K562 (cell line): ENCODE measurements around the gene ILDR1. TPM values are rescaled to one million over a fixed set of nuclear protein-coding genes. Genes with fewer than 3 reads are reported as not detected.

Source experiments
- ATAC-seq: fragments of 200-7000 bp; cut with Tn5 transposase; 3 replicates; pipeline ENCODE4 v1.9.1; 2020; ENCODE audit warnings: moderate library complexity
- BruUV-seq: library from RNA; stranded (reverse); fragments of 400-500 nt; replicated peaks from 2 replicates; lab custom pipeline; 2021; lab: Mats Ljungman, UMichigan
- CTCF ChIA-PET: fragments of 300-600 bp; formaldehyde crosslinking; extraction: SDS; loops from one replicate; lab custom pipeline; 2021; ENCODE audit warnings: low intra/inter-chr PET ratio; lab: Yijun Ruan, JAX
- POLR2A ChIA-PET: fragments of 300-600, 350-650 bp; sonication (Branson Sonifier 250); formaldehyde crosslinking; extraction: SDS; loops from one replicate; lab custom pipeline; 2021; ENCODE audit warnings: antibody characterized with exemption, inconsistent platforms; lab: Yijun Ruan, JAX
- DNase-seq, 4 experiments: peaks; one replicate each; pipeline versions ENCODE4 v3.0.0 to v3.0.0-alpha.2; 2011 to 2018; ENCODE audit warnings: low spot score in 3 of 4, mixed read lengths in 3 of 4; ENCODE audit errors: extremely low read depth in 1 of 4
- FAIRE-seq: peaks from 2 replicates; lab custom pipeline; 2011; peaks lifted over from hg19 to GRCh38; lab: Jason Lieb, UNC
- H2AFZ ChIP-seq: 2 replicates; pipeline ENCODE4 v1.6.0; 2011; ENCODE audit warnings: low read depth, low read length, control low read depth, inconsistent platforms
- H3K27ac ChIP-seq: fragments of 200-600 bp; 3 replicates; pipeline ENCODE4 v1.8.0; 2011; ENCODE audit warnings: low read depth, mild to moderate bottlenecking, control low read depth, inconsistent platforms, low read length, moderate library complexity, mixed read lengths; ENCODE audit errors: extremely low read depth
- H3K27me3 ChIP-seq, 2 experiments: fragments of 300-600 bp in 1 of 2; 2 replicates in 1 of 2; 3 replicates in 1 of 2; pipeline versions ENCODE4 v1.6.0 to v1.8.0; 2011; ENCODE audit warnings: inconsistent platforms in 2 of 2, low read length in 2 of 2, mild to moderate bottlenecking in 1 of 2, mixed read lengths in 1 of 2, moderate library complexity in 1 of 2; ENCODE audit not compliant: control insufficient read depth in 2 of 2, insufficient read depth in 2 of 2
- H3K36me3 ChIP-seq: fragments of 300-600 bp; 3 replicates; pipeline ENCODE4 v1.8.0; 2011; ENCODE audit warnings: mild to moderate bottlenecking, low read length, inconsistent platforms; ENCODE audit not compliant: control insufficient read depth, insufficient read depth
- H3K4me1 ChIP-seq, 2 experiments: fragments of 200-600 bp in 1 of 2; replicated peaks in 1 of 2; 2 replicates in 1 of 2; 3 replicates in 1 of 2; pipeline versions ENCODE4 v1.5.1 to v1.8.0; 2011; ENCODE audit warnings: inconsistent platforms in 2 of 2, low read length in 2 of 2, mild to moderate bottlenecking in 1 of 2, mixed read lengths in 1 of 2, moderate library complexity in 1 of 2; ENCODE audit not compliant: control insufficient read depth in 2 of 2, insufficient read depth in 2 of 2
- H3K4me2 ChIP-seq: 2 replicates; pipeline ENCODE4 v1.6.1; 2011; ENCODE audit warnings: low read length, control low read depth, inconsistent platforms, mixed read lengths; ENCODE audit not compliant: insufficient read depth
- H3K4me3 ChIP-seq: fragments of 200-600 bp; sonication (generic), shearing (Covaris generic); 2 replicates; pipeline ENCODE4 v1.5.1; 2016; ENCODE audit warnings: control low read depth, inconsistent platforms
- H3K79me2 ChIP-seq: fragments of 200-600 bp; 3 replicates; pipeline ENCODE4 v1.8.0; 2011; ENCODE audit warnings: low read length, inconsistent platforms; ENCODE audit not compliant: control insufficient read depth, insufficient read depth
- H3K9ac ChIP-seq, 2 experiments: 2 replicates each; pipeline versions ENCODE4 v1.6.0 to v1.6.1; 2011; ENCODE audit warnings: low read depth in 2 of 2, low read length in 2 of 2, control low read depth in 1 of 2, inconsistent platforms in 1 of 2, mild to moderate bottlenecking in 1 of 2, mixed read lengths in 1 of 2; ENCODE audit not compliant: insufficient read depth in 1 of 2
- H3K9me1 ChIP-seq: one replicate; pipeline ENCODE4 v1.6.0; 2011; ENCODE audit warnings: inconsistent platforms, mild to moderate bottlenecking, low read length, moderate library complexity; ENCODE audit not compliant: control insufficient read depth, insufficient read depth
- H3K9me3 ChIP-seq: replicated peaks from 2 replicates; pipeline ENCODE4 v1.5.1; 2011; ENCODE audit warnings: low read depth, low read length, inconsistent platforms; ENCODE audit not compliant: control insufficient read depth, insufficient read depth
- H4K20me1 ChIP-seq: replicated peaks from 2 replicates; pipeline ENCODE4 v1.6.1; 2011; ENCODE audit warnings: low read length, inconsistent platforms, mixed read lengths; ENCODE audit not compliant: control insufficient read depth, insufficient read depth
- ARNT ChIP-seq, 2 experiments: fragments of 450-650 bp; IDR thresholded peaks; 2 replicates each; pipeline ENCODE4 v1.6.1; 2016; ENCODE audit warnings: mild to moderate bottlenecking in 1 of 2
- DIDO1 ChIP-seq: fragments of 450-650 bp; IDR thresholded peaks from 2 replicates; pipeline ENCODE4 v1.6.1; 2016; ENCODE audit warnings: low read depth, missing biosample characterization, missing genetic modification characterization
- PHB ChIP-seq: fragments of 250-450 bp; sonication (Bioruptor Pico); IDR thresholded peaks from 2 replicates; pipeline ENCODE4 v1.5.0; 2021
- TFAM ChIP-seq: fragments of 250-450 bp; sonication (Bioruptor Pico); conservative IDR thresholded peaks from 2 replicates; pipeline ENCODE4 v1.5.0; 2021; ENCODE audit warnings: mild to moderate bottlenecking, moderate library complexity
- ZNF592 ChIP-seq: fragments of 450-650 bp; IDR thresholded peaks from 2 replicates; pipeline ENCODE4 v1.6.1; 2017; ENCODE audit warnings: antibody characterized with exemption, mild to moderate bottlenecking
- WGBS: fragments of 100-300 bp; shearing (Covaris generic); methylation state at CpG from one replicate; pipeline ENCODE4 v1.1.6; 2016; ENCODE audit warnings: low coverage, mixed read lengths; ENCODE audit not compliant: insufficient coverage; ENCODE audit errors: missing lambda C conversion rate; 5-methylcytosine and 5-hydroxymethylcytosine counted together
- in situ Hi-C: fragments of 300-500 bp; cut with MboI; formaldehyde crosslinking; loops from 4 replicates; pipeline ENCODE4 v1.15.0; 2018; ENCODE audit warnings: inconsistent platforms, mixed read lengths
- intact Hi-C: fragments of 100-400 bp; cut with micrococcal nuclease; formaldehyde crosslinking; loops from 2 replicates; pipeline ENCODE4 v1.14.2; 2022
- polyA plus RNA-seq, 8 experiments: library from polyadenylated mRNA; depleted of rRNA in 4 of 8; stranded (reverse) in 5 of 8; unstranded in 3 of 8; fragments of >200 nt; fragmentation: Nextera tagmentation in 2 of 8; fragmentation: Illumina TruSeq in 1 of 8; extraction: Ambion mirVana in 2 of 8; extraction: Trizol in 1 of 8; gene quantifications; 2 replicates each; pipeline versions ENCODE4 v1.2.1 to v1.2.3, GENCODE V29; 2011 to 2014; ENCODE audit warnings: inconsistent platforms in 1 of 8, missing spikeins in 1 of 8
- total RNA-seq, 7 experiments: library from RNA; depleted of rRNA in 6 of 7; stranded (reverse); fragments of >200 nt in 6 of 7; fragmentation: Illumina TruSeq in 2 of 7; extraction: Trizol in 2 of 7; gene quantifications; 2 replicates each; pipeline versions ENCODE4 v1.2.1 to v1.2.3, GENCODE V29; 2011 to 2021; ENCODE audit warnings: low replicate concordance in 1 of 7

The ILDR1 gene
- total and polyA plus RNA-seq, 9 of the 15 experiments (the other 6 are each of a cell fraction or from before 2014, with no cell fraction given) = 0.04 TPM; not detected in 8

- no peak for FAIRE-seq
- H3K36me3 ChIP-seq = no peaks in the 10 kb centered on the region
- H3K4me3 ChIP-seq = no peak overlapping the region
- H4K20me1 ChIP-seq = no peaks in the 10 kb centered on the region
- H3K9me3 ChIP-seq = no peaks in the 10 kb centered on the region
- no peaks in the 10 kb centered on the region for H3K9me1 ChIP-seq
- CTCF ChIA-PET = no interaction called here
- H3K27me3 ChIP-seq = no peaks in the 10 kb centered on the region
- H3K27ac ChIP-seq = no peak overlapping the region
- POLR2A ChIA-PET = no interaction called here
- no peak overlapping the region for H3K4me2 ChIP-seq
- ATAC-seq = no peak
- WGBS = 9% methylated on average over 1 of the region's 1 CpG
- DNase-seq = no peak
- H3K9ac ChIP-seq = no peak overlapping the region
- H2AFZ ChIP-seq = no peak overlapping the region
- BruUV-seq = no TSS peak
- H3K79me2 ChIP-seq = no peaks in the 10 kb centered on the region
- no peaks in the 10 kb centered on the region for H3K4me1 ChIP-seq
- intact Hi-C loops = no loop called here
- TF ChIP-seq DIDO1 (no peak), ARNT (IDR thresholded peaks at IDR 0.05) (no peak), PHB (no peak), ZNF592 (no peak), TFAM (CRISPR knock-in tag) (no peak)
- in situ Hi-C loops = no loop called here
These were observed 52.0 kb downstream of the ILDR1 start for GRCh38 chr3:121970047-121970446.
